Endothelial cell (in vitro differentiated cells): ENCODE data around the gene NLRP2B. TPM values are rescaled to one million over a fixed set of nuclear protein-coding genes. Genes with fewer than 3 reads are reported as not detected.
"Not testable (repeated sequence)": the region's sequence is repeated elsewhere in the genome, so short reads cannot be mapped to it uniquely, and the experiment has no call there.

Source experiments
- DNase-seq: peaks from one replicate; pipeline ENCODE4 v3.0.0; 2021; ENCODE audit warnings: low spot score
- H3K27ac Mint-ChIP-seq: one replicate; pipeline ENCODE4 v1.8.0; 2021; ENCODE audit warnings: mixed read lengths, inconsistent platforms; ENCODE audit not compliant: unreplicated experiment
- H3K27me3 Mint-ChIP-seq: one replicate; pipeline ENCODE4 v1.8.0; 2021; ENCODE audit warnings: mild to moderate bottlenecking, moderate library complexity, mixed read lengths, inconsistent platforms; ENCODE audit not compliant: unreplicated experiment
- H3K36me3 Mint-ChIP-seq: one replicate; pipeline ENCODE4 v1.8.0; 2021; ENCODE audit warnings: mild to moderate bottlenecking, low read depth, mixed read lengths, inconsistent platforms; ENCODE audit not compliant: unreplicated experiment
- H3K4me1 Mint-ChIP-seq: one replicate; pipeline ENCODE4 v1.8.0; 2021; ENCODE audit warnings: mild to moderate bottlenecking, mixed read lengths, inconsistent platforms; ENCODE audit not compliant: unreplicated experiment
- H3K4me3 Mint-ChIP-seq: one replicate; pipeline ENCODE4 v1.8.0; 2021; ENCODE audit warnings: mild to moderate bottlenecking, mixed read lengths, inconsistent platforms; ENCODE audit not compliant: unreplicated experiment
- H3K9me3 Mint-ChIP-seq: one replicate; pipeline ENCODE4 v1.8.0; 2021; ENCODE audit warnings: mixed read lengths, inconsistent platforms; ENCODE audit not compliant: unreplicated experiment
- CTCF ChIP-seq: fragments of 200-600 bp; sonication (generic); IDR thresholded peaks from one replicate; pipeline ENCODE4 v1.5.0; 2021; ENCODE audit warnings: antibody characterized with exemption; ENCODE audit not compliant: unreplicated experiment
- long read RNA-seq: library from polyadenylated mRNA; unstranded; transcript quantifications from one replicate; pipeline ENCODE4 v2.0.0, GENCODE V29; 2020; ENCODE audit not compliant: unreplicated experiment
- total RNA-seq: library from RNA; stranded (reverse); fragmentation: NEBNext Ultra II Directional; extraction: Animal tissue kit (Norgen Biotek cat#: 25700); gene quantifications from one replicate; pipeline ENCODE4 v1.2.1, GENCODE V29; 2021; ENCODE audit not compliant: unreplicated experiment

Gene NLRP2B
- not detected for total RNA-seq
- long read RNA-seq, result 0 reads

GRCh38 chrX:57680160-57680559 is at the start of gene NLRP2B:
TSS of gene NLRP2B (minus strand) at chrX:57680260.
- DNase-seq, result no peak
- H3K4me1 Mint-ChIP-seq, result no peaks in the 10 kb centered on the region
- H3K27me3 Mint-ChIP-seq, result no peaks in the 10 kb centered on the region
- no peaks in the 10 kb centered on the region for H3K9me3 Mint-ChIP-seq
- no peak for TF ChIP-seq CTCF
- H3K4me3 Mint-ChIP-seq, result no peak within 1 kb of the TSS
- no peak within 1 kb of the TSS for H3K27ac Mint-ChIP-seq
- no peaks in the 10 kb centered on the region for H3K36me3 Mint-ChIP-seq

GRCh38 chrX:57725995-57726394 is 45.9 kb upstream of the NLRP2B start:
- H3K27ac Mint-ChIP-seq, H3K9me3 Mint-ChIP-seq, H3K4me1 Mint-ChIP-seq, H3K4me3 Mint-ChIP-seq, H3K27me3 Mint-ChIP-seq, H3K36me3 Mint-ChIP-seq, DNase-seq: not testable (repeated sequence)

- no peak for TF ChIP-seq CTCF
- H3K9me3 Mint-ChIP-seq, result no peaks in the 10 kb centered on the region
- peaks cover 2% of the 10 kb centered on the region for H3K27me3 Mint-ChIP-seq
- no peak overlapping the region for H3K4me3 Mint-ChIP-seq
- no peaks in the 10 kb centered on the region for H3K36me3 Mint-ChIP-seq
- no peaks in the 10 kb centered on the region for H3K4me1 Mint-ChIP-seq
- no peak overlapping the region for H3K27ac Mint-ChIP-seq
- no peak for DNase-seq
Observed at GRCh38 chrX:57681341-57681740, 1.3 kb upstream of the NLRP2B start.

- Mint-ChIP-seq H3K27me3 (no peaks in the 10 kb centered on the region), H3K4me1 (no peaks in the 10 kb centered on the region), H3K27ac (no peak overlapping the region), H3K9me3 (no peaks in the 10 kb centered on the region), H3K4me3 (no peak overlapping the region), H3K36me3 (no peaks in the 10 kb centered on the region)
- no peak for TF ChIP-seq CTCF
- no peak for DNase-seq
Observed at GRCh38 chrX:57678686-57679428, 1.2 kb downstream of the NLRP2B start.

- Mint-ChIP-seq H3K4me1 (no peaks in the 10 kb centered on the region), H3K4me3 (no peak overlapping the region), H3K27me3 (no peaks in the 10 kb centered on the region), H3K36me3 (no peaks in the 10 kb centered on the region), H3K27ac (no peak overlapping the region), H3K9me3 (no peaks in the 10 kb centered on the region)
- DNase-seq, result no peak
- TF ChIP-seq CTCF, result no peak
Observed at GRCh38 chrX:57677132-57677858, 2.8 kb downstream of the NLRP2B start.
